ENCODE results near the gene PAPOLA.

PAPOLA gene

DNA sequence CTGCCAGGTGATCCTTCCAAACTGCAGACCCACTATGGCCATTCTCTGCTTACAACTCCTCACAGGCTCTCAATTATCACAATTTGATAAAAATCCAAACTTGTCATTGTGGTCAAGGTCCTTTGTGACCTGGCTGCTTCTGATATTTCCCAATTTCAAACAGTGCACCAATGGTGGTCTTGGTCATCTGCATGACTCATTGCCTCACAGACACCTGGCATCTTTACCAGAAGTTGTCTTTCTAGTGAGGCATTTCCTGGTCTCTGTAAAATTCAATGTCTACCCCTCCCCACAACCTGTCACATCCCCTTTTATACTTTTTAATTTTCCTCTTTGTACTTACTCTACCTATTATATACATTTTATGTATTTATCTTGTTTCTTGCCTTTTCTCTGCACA lies 17.8 kb upstream of the PAPOLA start:
- TF ChIP-seq, protein P1, sequence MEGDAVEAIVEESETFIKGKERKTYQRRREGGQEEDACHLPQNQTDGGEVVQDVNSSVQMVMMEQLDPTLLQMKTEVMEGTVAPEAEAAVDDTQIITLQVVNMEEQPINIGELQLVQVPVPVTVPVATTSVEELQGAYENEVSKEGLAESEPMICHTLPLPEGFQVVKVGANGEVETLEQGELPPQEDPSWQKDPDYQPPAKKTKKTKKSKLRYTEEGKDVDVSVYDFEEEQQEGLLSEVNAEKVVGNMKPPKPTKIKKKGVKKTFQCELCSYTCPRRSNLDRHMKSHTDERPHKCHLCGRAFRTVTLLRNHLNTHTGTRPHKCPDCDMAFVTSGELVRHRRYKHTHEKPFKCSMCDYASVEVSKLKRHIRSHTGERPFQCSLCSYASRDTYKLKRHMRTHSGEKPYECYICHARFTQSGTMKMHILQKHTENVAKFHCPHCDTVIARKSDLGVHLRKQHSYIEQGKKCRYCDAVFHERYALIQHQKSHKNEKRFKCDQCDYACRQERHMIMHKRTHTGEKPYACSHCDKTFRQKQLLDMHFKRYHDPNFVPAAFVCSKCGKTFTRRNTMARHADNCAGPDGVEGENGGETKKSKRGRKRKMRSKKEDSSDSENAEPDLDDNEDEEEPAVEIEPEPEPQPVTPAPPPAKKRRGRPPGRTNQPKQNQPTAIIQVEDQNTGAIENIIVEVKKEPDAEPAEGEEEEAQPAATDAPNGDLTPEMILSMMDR (conservative IDR thresholded peaks at IDR 0.05; ENCODE audit: low read depth, low read length) = no peak

DNA sequence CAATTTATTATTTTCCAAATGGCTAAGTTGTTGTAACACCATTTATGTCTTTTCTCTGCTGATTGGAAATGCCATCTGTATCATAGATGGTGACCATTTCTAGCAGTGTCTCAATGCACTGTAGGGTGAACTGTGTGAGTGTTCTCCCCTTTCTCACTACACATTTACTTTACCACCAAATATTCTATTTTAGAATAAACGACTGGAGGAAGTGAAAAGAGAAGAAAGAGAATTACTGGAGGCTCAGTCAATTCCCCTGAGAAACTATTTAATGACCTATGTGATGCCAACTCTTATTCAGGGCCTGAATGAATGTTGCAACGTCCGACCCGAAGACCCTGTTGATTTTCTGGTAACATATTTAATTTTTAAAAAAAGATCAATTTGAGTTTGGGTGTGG lies 15.5 kb upstream of the PAPOLA start:
- no peak for DNase-seq (ENCODE audit: low read depth)
- H3K4me3 ChIP-seq (ENCODE audit: low read depth, low read length) = no peak overlapping the region
- TF ChIP-seq, protein P1 (conservative IDR thresholded peaks at IDR 0.05; ENCODE audit: low read depth, low read length) = no peak

More for the DNA sequence above, 17.8 kb upstream of the PAPOLA start:
- no peak overlapping the region for H3K4me3 ChIP-seq (ENCODE audit: low read depth, low read length)
- no peak for DNase-seq (ENCODE audit: low read depth)

DNA sequence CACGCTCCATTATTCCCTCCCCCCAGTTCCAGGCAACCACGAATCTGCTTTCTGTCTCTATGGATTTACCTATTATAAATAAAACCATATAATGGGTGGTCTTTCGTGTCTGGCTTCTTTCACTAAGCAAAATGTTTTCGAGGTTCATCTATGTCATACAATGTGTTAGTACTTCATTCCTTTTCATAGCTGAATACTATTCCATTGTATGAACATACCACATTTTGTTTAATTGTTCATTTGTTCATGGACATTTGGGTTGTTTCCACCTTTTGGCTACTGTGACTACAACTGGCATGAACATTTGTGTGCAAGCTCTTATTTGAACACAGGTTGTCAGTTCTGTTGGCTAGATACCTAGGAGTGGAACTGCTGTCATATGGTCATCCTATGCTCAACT lies 12.9 kb upstream of the PAPOLA start:
- no peak overlapping the region for H3K4me3 ChIP-seq (ENCODE audit: low read depth, low read length)

DNA sequence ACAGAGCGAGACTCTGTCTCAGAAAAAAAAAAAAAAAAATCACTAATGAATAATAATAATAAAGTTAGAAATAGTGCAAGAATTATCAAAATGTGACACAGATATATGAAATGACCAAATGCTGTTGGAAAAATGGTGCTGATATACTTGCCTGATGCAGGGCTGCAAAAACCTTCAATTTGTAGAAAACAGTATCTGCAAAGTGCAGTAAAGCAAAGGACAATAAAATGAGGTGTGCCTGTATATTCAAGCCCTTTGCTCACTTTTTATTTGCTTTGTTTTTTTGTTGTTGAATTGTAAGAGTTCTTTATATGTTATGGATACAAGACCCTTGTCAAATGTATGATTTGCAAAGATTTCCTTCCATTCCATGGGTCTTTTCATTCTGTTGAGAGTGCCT lies 9.0 kb upstream of the PAPOLA start:
- TF ChIP-seq, protein P1 (conservative IDR thresholded peaks at IDR 0.05; ENCODE audit: low read depth, low read length) = no peak
- DNase-seq (ENCODE audit: low read depth) = no peak

More for the DNA sequence above, 12.9 kb upstream of the PAPOLA start:
- TF ChIP-seq, protein P1 (conservative IDR thresholded peaks at IDR 0.05; ENCODE audit: low read depth, low read length) = no peak
- DNase-seq (ENCODE audit: low read depth) = no peak

DNA sequence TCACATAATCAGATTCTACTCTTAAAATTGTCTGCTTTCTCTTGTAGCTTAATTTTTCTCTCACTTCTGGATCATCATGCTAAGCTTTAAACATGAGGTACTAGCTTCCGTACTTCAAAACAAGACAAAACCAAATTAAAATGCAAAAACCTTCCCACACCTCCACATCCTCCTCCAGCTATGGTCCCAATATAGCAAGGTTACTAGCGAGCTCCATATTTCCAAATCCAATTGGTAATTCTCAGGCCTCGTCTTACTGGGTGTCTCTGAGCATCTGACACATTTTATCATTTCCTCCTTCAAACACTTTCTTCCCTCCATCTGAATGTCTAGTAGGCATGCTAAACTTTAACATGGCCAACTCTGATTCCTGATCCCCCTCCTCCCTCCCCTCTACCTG lies 7.9 kb upstream of the PAPOLA start:
- no peak overlapping the region for H3K4me3 ChIP-seq (ENCODE audit: low read depth, low read length)
- TF ChIP-seq, protein P1 (conservative IDR thresholded peaks at IDR 0.05; ENCODE audit: low read depth, low read length) = no peak
- DNase-seq (ENCODE audit: low read depth) = no peak

More for the DNA sequence above, 9.0 kb upstream of the PAPOLA start:
- no peak overlapping the region for H3K4me3 ChIP-seq (ENCODE audit: low read depth, low read length)

DNA sequence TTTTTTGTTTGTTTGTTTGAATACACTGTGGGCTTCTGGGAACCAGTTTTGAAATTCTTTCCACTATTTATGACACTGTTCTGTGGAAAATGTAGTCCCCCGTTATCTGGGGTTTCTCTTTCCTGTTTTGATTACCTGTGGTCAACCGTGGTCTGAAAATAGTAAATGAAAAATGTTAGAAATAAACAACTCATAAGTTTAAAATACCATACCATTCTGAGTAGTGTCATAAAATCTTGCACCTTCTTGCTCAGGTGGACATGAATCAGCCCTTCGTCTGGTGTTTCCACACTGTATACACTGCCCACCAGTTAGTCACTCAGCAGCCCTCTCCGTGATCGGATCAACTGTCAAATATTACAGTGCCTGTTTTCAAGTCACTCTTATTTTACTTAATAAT lies 5.1 kb upstream of the PAPOLA start:
- TF ChIP-seq, protein P1 (conservative IDR thresholded peaks at IDR 0.05; ENCODE audit: low read depth, low read length) = no peak

DNA sequence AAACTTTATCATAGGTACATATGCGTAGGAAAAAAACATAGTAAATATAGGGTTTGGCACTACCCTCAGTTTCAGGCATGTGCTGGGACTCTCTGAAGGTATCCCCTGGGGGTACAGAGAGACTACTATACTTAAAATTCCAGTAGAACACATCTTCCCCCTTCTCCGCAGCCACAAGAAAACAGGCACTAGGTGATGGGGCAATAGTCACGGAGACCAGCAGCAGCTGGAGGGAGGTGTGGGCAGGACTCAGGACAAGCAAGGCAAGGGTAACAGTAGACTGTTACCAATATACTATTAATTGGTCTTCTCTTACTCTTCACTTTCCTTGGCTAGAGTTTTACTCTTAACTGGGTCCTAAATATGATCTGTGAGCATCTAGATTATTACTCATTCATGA lies 4.6 kb upstream of the PAPOLA start:
- no peak overlapping the region for H3K4me3 ChIP-seq (ENCODE audit: low read depth, low read length)
- TF ChIP-seq, protein P1 (conservative IDR thresholded peaks at IDR 0.05; ENCODE audit: low read depth, low read length) = no peak
- DNase-seq (ENCODE audit: low read depth) = no peak

More for the DNA sequence above, 5.1 kb upstream of the PAPOLA start:
- no peak overlapping the region for H3K4me3 ChIP-seq (ENCODE audit: low read depth, low read length)
- peak; percentile 5 for DNase-seq (ENCODE audit: low read depth)
